ENCODE measurements around the gene PHEX.

The PHEX gene

DNA sequence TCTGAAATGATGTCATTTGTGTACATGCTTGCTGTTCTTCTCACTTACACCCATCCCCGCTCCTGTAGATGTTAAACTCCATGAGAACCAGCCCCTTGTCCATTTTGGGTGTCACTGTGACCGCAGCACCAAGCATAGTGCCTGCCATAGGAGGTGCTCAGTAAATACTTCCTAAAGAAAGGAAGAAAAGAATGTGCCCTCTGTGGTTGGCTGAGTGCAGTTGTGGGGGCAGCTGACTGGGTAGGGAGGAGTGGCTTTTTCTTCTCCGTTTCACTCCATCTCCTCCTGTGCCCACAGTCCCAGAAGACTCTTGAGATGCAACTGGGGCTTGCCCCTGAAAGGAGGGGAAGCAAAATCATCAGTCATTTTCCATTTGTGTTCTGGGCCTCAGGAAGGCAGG lies 25.5 kb downstream of the PHEX start:
- peaks cover 8% of the 10 kb centered on the region; the same call in 1 of the 2 replicates for H3K4me1 ChIP-seq (ENCODE audit: control insufficient read depth, low read length)
- H4K20me1 ChIP-seq (ENCODE audit: control insufficient read depth, insufficient read depth, low read depth, low read length), result no peaks in the 10 kb centered on the region
- no peak overlapping the region for H3K27ac ChIP-seq (ENCODE audit: low read depth, low read length)
- H3K9me3 ChIP-seq (ENCODE audit: control insufficient read depth, insufficient read depth, low read length), result no peaks in the 10 kb centered on the region
- no peaks in the 10 kb centered on the region for H3K36me3 ChIP-seq (ENCODE audit: control insufficient read depth, low read length)
- no peaks in the 10 kb centered on the region for H3K79me2 ChIP-seq (ENCODE audit: control insufficient read depth, low read length)
- no peak overlapping the region for H3K4me3 ChIP-seq (ENCODE audit: low read length)
- no peak overlapping the region for H3K4me2 ChIP-seq (ENCODE audit: low read length)
- H3F3A ChIP-seq (ENCODE audit: control insufficient read depth, insufficient read depth), result no peaks in the 10 kb centered on the region
- no peaks in the 10 kb centered on the region for H3K9me2 ChIP-seq (replicated peaks; ENCODE audit: control insufficient read depth, low read length)
- TF ChIP-seq, protein P1, sequence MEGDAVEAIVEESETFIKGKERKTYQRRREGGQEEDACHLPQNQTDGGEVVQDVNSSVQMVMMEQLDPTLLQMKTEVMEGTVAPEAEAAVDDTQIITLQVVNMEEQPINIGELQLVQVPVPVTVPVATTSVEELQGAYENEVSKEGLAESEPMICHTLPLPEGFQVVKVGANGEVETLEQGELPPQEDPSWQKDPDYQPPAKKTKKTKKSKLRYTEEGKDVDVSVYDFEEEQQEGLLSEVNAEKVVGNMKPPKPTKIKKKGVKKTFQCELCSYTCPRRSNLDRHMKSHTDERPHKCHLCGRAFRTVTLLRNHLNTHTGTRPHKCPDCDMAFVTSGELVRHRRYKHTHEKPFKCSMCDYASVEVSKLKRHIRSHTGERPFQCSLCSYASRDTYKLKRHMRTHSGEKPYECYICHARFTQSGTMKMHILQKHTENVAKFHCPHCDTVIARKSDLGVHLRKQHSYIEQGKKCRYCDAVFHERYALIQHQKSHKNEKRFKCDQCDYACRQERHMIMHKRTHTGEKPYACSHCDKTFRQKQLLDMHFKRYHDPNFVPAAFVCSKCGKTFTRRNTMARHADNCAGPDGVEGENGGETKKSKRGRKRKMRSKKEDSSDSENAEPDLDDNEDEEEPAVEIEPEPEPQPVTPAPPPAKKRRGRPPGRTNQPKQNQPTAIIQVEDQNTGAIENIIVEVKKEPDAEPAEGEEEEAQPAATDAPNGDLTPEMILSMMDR (IDR thresholded peaks at IDR 0.05; ENCODE audit: low read depth, low read length, poor library complexity, severe bottlenecking), result no peak
- no peak for TF ChIP-seq EZH2phosphoT487 (IDR thresholded peaks at IDR 0.05; ENCODE audit: borderline replicate concordance, low read length)
- H3K27me3 ChIP-seq (ENCODE audit: control insufficient read depth, low read length), result no peaks in the 10 kb centered on the region

DNA sequence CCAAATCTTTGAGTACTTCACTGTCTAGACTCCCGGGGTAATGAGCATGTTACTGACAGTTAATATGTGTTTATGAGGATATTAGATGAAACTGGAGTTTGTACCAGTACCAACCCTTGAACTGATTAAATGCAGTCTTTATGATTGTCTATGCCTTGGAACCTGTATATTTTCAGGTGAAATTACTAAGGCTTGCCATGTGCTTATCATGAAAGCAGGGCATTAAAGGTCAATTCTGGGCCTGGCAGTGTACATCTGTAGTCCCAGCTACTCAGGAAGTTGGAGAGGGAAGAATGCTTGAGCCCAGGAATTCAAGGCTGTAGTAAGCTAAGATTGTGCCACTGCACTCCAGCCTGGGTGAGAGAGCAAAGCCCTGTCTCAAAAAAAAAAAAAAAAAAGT lies 27.6 kb downstream of the PHEX start:
- Histone ChIP-seq H3K4me3 (ENCODE audit: low read length) (no peak overlapping the region), H3K4me1 (ENCODE audit: control insufficient read depth, low read length) (peaks cover 16% of the 10 kb centered on the region), H3F3A (ENCODE audit: control insufficient read depth, insufficient read depth) (no peaks in the 10 kb centered on the region), H3K27ac (ENCODE audit: low read depth, low read length) (no peak overlapping the region), H4K20me1 (ENCODE audit: control insufficient read depth, insufficient read depth, low read depth, low read length) (no peaks in the 10 kb centered on the region), H3K9me2 (replicated peaks; ENCODE audit: control insufficient read depth, low read length) (no peaks in the 10 kb centered on the region), H3K27me3 (ENCODE audit: control insufficient read depth, low read length) (no peaks in the 10 kb centered on the region), H3K4me2 (ENCODE audit: low read length) (no peak overlapping the region), H3K79me2 (ENCODE audit: control insufficient read depth, low read length) (no peaks in the 10 kb centered on the region), H3K36me3 (ENCODE audit: control insufficient read depth, low read length) (no peaks in the 10 kb centered on the region), H3K9me3 (ENCODE audit: control insufficient read depth, insufficient read depth, low read length) (no peaks in the 10 kb centered on the region)
- TF ChIP-seq, protein P1 (IDR thresholded peaks at IDR 0.05; ENCODE audit: low read depth, low read length, poor library complexity, severe bottlenecking), result no peak
- TF ChIP-seq EZH2phosphoT487 (IDR thresholded peaks at IDR 0.05; ENCODE audit: borderline replicate concordance, low read length), result no peak

DNA sequence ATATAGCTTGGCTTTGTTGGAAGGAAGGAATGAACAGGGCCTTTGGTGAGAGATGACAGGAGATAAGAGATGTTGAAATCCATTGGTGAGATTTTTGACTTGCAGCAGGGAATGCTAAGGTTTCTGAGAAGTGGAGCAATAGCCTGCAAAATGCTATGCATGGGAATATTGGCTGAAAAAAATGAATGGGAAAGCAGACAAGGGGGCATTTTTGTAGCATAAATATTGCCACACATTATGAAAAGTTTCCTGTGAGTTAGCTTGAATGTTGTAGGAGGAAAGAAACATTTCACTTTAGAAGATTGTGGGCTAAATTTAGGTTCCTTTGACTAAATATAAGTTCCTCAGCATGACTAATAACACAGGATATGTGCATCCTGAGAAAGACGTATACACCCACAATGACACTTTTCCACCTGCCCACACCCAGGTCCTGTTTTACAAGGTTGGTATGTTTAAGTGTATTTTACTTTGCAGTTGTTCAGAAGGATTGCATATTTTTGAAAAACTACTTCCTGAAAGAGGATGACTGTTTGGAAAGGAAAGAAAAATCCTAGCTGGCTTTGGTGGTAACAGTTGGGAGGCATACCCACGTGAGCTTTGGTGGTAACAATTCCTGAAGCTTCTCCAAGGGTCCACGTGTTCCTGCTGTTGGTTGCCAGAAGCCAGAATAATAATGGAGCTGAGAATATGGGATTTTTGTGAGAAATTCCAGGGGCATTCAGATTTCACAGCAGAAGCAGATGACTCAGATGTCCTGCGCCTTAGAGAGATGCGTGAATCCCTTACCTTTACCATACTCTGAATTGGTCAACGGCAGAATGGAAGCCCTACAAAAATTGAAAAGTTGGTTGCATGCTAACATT lies 28.5 kb downstream of the PHEX start:
- Histone ChIP-seq H3K4me1 (ENCODE audit: control insufficient read depth, low read length) (peaks cover 16% of the 10 kb centered on the region), H3K36me3 (ENCODE audit: control insufficient read depth, low read length) (no peaks in the 10 kb centered on the region), H3K9me3 (ENCODE audit: control insufficient read depth, insufficient read depth, low read length) (no peaks in the 10 kb centered on the region), H3K9me2 (replicated peaks; ENCODE audit: control insufficient read depth, low read length) (no peaks in the 10 kb centered on the region), H3K27me3 (ENCODE audit: control insufficient read depth, low read length) (no peaks in the 10 kb centered on the region), H3F3A (ENCODE audit: control insufficient read depth, insufficient read depth) (no peaks in the 10 kb centered on the region), H3K4me2 (ENCODE audit: low read length) (no peak overlapping the region), H3K4me3 (ENCODE audit: low read length) (no peak overlapping the region), H3K27ac (ENCODE audit: low read depth, low read length) (no peak overlapping the region), H4K20me1 (ENCODE audit: control insufficient read depth, insufficient read depth, low read depth, low read length) (no peaks in the 10 kb centered on the region), H3K79me2 (ENCODE audit: control insufficient read depth, low read length) (no peaks in the 10 kb centered on the region)
- no peak for TF ChIP-seq EZH2phosphoT487 (IDR thresholded peaks at IDR 0.05; ENCODE audit: borderline replicate concordance, low read length)
- TF ChIP-seq, protein P1 (IDR thresholded peaks at IDR 0.05; ENCODE audit: low read depth, low read length, poor library complexity, severe bottlenecking), result no peak
